Measurements from ENCODE around the gene MLLT6. TPM values are rescaled to one million over a fixed set of nuclear protein-coding genes. Genes with fewer than 3 reads are reported as not detected.

Gene MLLT6
- total and polyA plus RNA-seq, 10 of the 15 experiments (the other 5 are each of a cell fraction or from before 2014, with no cell fraction given): 4.8 to 105 (median 36.3) TPM

DNA sequence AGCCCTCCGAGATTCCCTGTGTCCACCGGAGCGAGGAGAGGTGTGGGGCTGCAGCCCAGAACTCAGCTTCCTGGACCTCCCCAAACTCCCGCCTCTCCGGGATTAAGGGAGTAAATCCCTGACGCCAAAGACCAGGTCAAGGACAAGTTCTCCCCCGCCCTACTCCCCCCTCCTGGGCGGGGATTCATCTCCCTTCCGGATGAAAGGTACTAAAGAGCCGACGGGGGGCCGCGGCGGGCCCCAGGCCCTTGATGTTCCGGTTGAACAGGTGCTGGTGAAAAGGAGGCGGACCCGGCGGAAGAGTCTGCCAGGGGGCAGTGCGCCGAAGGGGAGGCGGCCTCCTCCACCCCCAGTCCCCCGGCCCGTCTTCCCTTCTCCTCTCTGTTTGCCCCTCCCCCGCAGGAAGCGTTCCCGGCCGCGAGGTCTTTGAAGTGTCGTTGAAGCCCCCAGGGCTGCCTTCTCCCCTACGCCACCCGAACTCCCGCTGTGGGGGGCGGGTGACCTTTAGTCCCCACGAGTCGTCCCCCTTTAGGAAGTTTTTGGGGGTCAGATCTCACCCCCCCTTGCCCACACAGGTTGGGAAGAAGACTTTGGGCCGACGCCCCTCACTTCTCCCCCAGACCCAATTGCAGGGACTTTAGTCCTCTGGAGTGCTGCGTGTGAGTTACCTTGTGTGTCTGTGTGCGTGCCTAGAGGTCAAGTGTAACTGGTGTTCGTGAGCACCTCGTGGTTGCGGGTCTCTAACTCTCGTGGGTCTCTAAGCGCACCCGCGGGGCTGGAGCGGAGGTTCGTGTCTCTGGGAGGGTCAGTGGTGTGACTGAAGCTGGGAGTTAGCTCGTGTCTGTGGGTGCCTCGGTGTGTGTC is 1.1 kb upstream of the MLLT6 start (continued):
- TF ChIP-seq, protein P1, sequence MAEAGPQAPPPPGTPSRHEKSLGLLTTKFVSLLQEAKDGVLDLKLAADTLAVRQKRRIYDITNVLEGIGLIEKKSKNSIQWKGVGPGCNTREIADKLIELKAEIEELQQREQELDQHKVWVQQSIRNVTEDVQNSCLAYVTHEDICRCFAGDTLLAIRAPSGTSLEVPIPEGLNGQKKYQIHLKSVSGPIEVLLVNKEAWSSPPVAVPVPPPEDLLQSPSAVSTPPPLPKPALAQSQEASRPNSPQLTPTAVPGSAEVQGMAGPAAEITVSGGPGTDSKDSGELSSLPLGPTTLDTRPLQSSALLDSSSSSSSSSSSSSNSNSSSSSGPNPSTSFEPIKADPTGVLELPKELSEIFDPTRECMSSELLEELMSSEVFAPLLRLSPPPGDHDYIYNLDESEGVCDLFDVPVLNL (IDR thresholded peaks at IDR 0.05; ENCODE audit: low read depth, low read length): no peak
- TF ChIP-seq, protein P2, sequence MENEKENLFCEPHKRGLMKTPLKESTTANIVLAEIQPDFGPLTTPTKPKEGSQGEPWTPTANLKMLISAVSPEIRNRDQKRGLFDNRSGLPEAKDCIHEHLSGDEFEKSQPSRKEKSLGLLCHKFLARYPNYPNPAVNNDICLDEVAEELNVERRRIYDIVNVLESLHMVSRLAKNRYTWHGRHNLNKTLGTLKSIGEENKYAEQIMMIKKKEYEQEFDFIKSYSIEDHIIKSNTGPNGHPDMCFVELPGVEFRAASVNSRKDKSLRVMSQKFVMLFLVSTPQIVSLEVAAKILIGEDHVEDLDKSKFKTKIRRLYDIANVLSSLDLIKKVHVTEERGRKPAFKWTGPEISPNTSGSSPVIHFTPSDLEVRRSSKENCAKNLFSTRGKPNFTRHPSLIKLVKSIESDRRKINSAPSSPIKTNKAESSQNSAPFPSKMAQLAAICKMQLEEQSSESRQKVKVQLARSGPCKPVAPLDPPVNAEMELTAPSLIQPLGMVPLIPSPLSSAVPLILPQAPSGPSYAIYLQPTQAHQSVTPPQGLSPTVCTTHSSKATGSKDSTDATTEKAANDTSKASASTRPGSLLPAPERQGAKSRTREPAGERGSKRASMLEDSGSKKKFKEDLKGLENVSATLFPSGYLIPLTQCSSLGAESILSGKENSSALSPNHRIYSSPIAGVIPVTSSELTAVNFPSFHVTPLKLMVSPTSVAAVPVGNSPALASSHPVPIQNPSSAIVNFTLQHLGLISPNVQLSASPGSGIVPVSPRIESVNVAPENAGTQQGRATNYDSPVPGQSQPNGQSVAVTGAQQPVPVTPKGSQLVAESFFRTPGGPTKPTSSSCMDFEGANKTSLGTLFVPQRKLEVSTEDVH (IDR thresholded peaks at IDR 0.05; ENCODE audit: low read depth, partially characterized antibody): no peak
- TF ChIP-seq STAT1 (conservative IDR thresholded peaks at IDR 0.05) (no peak), POU2F2 (IDR thresholded peaks at IDR 0.05; ENCODE audit: borderline replicate concordance, low read depth, low read length) (no peak; the same call in 2 of the 3 replicates), SREBF2 (IDR thresholded peaks at IDR 0.05; ENCODE audit: low read length) (no peak), TAF1 (IDR thresholded peaks at IDR 0.05; ENCODE audit: borderline replicate concordance, low read depth, low read length) (peak; percentile 61; the same call in 1 of the 2 replicates), MEF2B (IDR thresholded peaks at IDR 0.05; ENCODE audit: partially characterized antibody, poor library complexity, severe bottlenecking) (peak; percentile 43), FOXK2 (IDR thresholded peaks at IDR 0.05) (no peak), CHD1 (IDR thresholded peaks at IDR 0.05; ENCODE audit: low read depth, low read length) (no peak; the same call in 1 of the 2 replicates), IKZF1 (conservative IDR thresholded peaks at IDR 0.05) (peak; percentile 87), NR2C2 (IDR thresholded peaks at IDR 0.05; ENCODE audit: borderline replicate concordance, control insufficient read depth, insufficient read length, low read depth) (no peak), RAD21 (IDR thresholded peaks at IDR 0.05; ENCODE audit: insufficient read depth, low read depth, low read length) (no peak), JUNB (IDR thresholded peaks at IDR 0.05) (no peak)
- TF ChIP-seq, protein P3, sequence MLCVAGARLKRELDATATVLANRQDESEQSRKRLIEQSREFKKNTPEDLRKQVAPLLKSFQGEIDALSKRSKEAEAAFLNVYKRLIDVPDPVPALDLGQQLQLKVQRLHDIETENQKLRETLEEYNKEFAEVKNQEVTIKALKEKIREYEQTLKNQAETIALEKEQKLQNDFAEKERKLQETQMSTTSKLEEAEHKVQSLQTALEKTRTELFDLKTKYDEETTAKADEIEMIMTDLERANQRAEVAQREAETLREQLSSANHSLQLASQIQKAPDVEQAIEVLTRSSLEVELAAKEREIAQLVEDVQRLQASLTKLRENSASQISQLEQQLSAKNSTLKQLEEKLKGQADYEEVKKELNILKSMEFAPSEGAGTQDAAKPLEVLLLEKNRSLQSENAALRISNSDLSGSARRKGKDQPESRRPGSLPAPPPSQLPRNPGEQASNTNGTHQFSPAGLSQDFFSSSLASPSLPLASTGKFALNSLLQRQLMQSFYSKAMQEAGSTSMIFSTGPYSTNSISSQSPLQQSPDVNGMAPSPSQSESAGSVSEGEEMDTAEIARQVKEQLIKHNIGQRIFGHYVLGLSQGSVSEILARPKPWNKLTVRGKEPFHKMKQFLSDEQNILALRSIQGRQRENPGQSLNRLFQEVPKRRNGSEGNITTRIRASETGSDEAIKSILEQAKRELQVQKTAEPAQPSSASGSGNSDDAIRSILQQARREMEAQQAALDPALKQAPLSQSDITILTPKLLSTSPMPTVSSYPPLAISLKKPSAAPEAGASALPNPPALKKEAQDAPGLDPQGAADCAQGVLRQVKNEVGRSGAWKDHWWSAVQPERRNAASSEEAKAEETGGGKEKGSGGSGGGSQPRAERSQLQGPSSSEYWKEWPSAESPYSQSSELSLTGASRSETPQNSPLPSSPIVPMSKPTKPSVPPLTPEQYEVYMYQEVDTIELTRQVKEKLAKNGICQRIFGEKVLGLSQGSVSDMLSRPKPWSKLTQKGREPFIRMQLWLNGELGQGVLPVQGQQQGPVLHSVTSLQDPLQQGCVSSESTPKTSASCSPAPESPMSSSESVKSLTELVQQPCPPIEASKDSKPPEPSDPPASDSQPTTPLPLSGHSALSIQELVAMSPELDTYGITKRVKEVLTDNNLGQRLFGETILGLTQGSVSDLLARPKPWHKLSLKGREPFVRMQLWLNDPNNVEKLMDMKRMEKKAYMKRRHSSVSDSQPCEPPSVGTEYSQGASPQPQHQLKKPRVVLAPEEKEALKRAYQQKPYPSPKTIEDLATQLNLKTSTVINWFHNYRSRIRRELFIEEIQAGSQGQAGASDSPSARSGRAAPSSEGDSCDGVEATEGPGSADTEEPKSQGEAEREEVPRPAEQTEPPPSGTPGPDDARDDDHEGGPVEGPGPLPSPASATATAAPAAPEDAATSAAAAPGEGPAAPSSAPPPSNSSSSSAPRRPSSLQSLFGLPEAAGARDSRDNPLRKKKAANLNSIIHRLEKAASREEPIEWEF (IDR thresholded peaks at IDR 0.05; ENCODE audit: insufficient replicate concordance, low read depth, low read length): no peak
- TF ChIP-seq, protein P4, sequence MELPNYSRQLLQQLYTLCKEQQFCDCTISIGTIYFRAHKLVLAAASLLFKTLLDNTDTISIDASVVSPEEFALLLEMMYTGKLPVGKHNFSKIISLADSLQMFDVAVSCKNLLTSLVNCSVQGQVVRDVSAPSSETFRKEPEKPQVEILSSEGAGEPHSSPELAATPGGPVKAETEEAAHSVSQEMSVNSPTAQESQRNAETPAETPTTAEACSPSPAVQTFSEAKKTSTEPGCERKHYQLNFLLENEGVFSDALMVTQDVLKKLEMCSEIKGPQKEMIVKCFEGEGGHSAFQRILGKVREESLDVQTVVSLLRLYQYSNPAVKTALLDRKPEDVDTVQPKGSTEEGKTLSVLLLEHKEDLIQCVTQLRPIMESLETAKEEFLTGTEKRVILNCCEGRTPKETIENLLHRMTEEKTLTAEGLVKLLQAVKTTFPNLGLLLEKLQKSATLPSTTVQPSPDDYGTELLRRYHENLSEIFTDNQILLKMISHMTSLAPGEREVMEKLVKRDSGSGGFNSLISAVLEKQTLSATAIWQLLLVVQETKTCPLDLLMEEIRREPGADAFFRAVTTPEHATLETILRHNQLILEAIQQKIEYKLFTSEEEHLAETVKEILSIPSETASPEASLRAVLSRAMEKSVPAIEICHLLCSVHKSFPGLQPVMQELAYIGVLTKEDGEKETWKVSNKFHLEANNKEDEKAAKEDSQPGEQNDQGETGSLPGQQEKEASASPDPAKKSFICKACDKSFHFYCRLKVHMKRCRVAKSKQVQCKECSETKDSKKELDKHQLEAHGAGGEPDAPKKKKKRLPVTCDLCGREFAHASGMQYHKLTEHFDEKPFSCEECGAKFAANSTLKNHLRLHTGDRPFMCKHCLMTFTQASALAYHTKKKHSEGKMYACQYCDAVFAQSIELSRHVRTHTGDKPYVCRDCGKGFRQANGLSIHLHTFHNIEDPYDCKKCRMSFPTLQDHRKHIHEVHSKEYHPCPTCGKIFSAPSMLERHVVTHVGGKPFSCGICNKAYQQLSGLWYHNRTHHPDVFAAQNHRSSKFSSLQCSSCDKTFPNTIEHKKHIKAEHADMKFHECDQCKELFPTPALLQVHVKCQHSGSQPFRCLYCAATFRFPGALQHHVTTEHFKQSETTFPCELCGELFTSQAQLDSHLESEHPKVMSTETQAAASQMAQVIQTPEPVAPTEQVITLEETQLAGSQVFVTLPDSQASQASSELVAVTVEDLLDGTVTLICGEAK (IDR thresholded peaks at IDR 0.05; ENCODE audit: borderline replicate concordance): peak; percentile 56; the same call in 1 of the 2 replicates
